ENCODE data around the gene SELENOV.

SELENOV gene

DNA sequence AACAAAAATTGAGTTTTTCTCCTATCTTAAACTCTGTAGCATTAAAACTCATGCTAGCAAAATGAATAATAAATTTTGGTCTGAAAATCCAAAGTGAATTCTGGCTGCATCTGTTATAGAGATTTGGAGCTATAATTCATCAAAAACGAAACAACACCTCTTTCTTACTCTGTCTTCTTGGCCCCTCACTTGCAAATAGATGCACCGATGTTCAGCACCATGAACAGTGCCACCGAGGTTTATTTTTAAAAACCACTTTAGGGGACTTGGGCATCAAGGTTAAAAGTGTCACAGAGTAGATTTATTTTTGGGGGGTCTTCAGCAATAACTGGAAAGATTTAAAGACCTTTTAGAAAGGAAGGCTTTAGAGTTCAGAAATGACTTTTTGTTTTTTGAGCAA is 51.1 kb downstream of the SELENOV start:
- no peak for DNase-seq

DNA sequence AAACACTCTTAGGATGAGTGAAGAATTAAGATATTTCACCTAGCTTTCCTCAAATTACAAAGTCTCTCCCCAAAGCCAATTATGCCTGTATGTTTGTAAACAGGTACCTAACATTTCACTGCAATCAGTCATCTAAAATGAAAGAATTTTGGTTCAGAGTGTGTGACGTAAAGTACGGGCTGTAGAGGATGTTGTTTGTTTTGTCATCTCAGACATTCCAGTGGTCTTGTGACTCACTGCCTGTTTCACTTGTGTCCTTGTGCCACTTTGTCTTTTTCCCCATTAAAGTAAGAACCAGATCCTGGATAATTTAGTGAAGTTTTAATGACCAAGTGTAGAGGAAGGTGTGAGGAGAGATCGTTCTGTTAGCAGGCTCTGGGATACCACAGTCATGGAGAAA is 53.7 kb downstream of the SELENOV start:
- peak; percentile 4 for DNase-seq
